Stimulated activated CD8-positive, alpha-beta memory T cell treated with anti-CD3 and anti-CD28 coated beads, Interleukin-4, amount 100 ng/mL, for 1 hour (primary cell): Measurements from ENCODE around the gene AMZ2.

Source experiments
- DNase-seq, 2 donors: peaks; one replicate each; pipeline ENCODE4 v3.0.0-alpha.2; 2020; ENCODE audit warnings: low read depth in 2 of 2, low spot score in 1 of 2

AMZ2 gene

GRCh38 chr17:68290268-68290954 lies 42.6 kb downstream of the AMZ2 start:
- peak in 1 of 2 donors; percentile 28 for DNase-seq

GRCh38 chr17:68290955-68291835 lies 43.4 kb downstream of the AMZ2 start, which contains the start of the genes ARSG and SLC16A6:
TSS of gene ARSG (plus strand) at chr17:68291495. CDS start at chr17:68307494, 15,999 bp downstream.
TSS of gene SLC16A6 (minus strand) at chr17:68291127. CDS start at chr17:68278320, 12,807 bp downstream.
- peak; percentile 55 to 59 for DNase-seq

DNA sequence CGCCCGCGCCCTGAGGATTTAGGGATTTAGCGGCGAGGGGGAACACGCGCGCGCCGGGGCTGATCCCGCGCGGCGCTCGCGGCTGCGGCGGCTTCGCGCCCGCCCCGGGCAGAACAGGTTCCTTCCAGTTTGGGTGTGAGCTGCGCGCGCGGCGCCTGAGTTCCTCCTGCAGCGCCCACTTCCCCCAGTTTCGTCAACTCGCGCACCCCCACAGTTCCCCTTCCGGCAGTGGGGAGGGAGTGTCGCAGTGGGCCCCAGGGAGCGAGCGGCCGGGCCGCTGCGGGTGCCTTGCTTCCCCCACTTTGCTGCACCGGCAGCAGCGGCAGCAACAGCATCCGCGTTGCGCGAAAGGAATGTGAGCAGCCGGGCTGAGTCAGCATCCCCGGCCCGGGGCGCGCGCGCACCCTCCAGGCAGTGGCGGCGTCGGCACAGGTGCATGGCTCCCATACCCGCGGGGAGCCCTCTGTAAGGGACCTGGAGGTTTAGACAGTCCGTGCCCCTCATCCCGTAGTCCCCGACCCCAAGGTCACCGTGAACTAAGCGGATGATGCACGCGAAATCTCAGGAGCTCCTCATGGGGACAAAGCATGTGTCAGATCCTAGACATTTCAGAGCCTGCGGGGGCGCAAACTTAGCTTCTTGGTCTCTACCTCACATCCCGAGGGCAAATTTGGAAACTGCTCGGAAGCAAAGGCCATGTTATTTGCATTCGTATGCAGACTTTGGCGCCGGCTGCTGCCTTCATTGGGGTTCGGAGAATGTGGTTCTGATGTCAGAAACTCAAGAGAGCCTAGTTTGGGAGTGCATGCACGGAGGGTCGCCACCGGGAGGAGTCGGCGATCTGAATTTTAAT lies 44.2 kb downstream of the AMZ2 start:
- peak; percentile 86 to 87 for DNase-seq

DNA sequence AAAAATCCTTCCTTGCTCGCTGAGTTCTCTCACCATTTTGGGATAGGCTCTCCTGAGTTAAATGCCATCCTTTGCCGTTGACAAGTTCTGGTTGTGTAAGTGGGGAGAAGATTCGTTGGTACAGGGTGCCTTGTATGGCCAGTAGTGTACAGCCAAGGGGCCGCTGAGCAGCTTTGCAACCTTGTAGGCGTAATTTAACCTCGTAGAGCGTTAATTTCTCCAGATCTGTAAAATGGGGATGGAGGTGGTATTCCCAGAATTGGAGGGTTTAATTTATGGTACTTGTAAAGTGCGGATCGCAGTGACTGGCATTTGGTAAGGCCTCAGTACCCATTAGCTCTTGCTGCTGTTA lies 44.8 kb downstream of the AMZ2 start:
- DNase-seq, result no peak

GRCh38 chr17:68293490-68294195 lies 45.8 kb downstream of the AMZ2 start:
- DNase-seq, result no peak

- DNase-seq, result no peak
These were observed 46.3 kb downstream of the AMZ2 start for GRCh38 chr17:68294196-68294555.

DNA sequence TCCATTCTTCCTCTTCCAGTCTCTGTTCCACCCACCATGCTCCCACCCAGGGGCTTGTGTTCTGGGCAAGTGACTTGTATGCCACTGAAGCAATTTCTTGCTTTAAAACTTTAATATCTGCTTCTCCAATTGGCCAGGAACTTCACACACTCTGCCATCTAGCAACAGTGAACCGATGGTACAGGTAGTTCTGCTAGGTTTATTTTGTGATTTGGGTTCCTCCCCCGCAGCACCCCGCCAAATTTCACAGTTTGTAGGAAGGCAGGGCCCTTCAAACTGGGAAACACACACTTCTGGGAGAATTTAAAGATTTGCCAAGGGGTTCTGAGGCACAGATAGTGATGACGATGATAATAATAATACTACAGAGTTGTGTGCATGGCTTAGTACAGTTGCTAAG lies 46.8 kb downstream of the AMZ2 start:
- no peak for DNase-seq

DNA sequence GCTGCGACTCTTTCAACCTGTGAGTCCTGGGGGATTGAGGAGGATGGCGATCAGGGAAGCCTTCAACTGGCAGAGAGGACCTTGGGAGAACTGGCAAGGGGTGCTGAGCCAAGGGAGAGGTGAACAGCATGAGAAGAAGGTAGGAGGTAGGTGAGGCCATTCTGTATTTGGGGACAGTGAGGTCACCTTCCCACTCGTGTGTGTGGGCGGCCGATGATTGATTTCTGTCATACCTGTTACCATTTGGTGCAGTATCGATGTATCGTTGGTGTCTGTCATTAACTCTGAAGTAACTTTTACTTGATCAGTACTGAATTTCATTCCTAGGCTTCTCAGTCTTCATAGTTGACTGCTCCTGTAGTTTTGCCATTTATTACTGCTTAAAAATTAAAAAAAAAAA lies 47.2 kb downstream of the AMZ2 start:
- DNase-seq, result no peak

DNA sequence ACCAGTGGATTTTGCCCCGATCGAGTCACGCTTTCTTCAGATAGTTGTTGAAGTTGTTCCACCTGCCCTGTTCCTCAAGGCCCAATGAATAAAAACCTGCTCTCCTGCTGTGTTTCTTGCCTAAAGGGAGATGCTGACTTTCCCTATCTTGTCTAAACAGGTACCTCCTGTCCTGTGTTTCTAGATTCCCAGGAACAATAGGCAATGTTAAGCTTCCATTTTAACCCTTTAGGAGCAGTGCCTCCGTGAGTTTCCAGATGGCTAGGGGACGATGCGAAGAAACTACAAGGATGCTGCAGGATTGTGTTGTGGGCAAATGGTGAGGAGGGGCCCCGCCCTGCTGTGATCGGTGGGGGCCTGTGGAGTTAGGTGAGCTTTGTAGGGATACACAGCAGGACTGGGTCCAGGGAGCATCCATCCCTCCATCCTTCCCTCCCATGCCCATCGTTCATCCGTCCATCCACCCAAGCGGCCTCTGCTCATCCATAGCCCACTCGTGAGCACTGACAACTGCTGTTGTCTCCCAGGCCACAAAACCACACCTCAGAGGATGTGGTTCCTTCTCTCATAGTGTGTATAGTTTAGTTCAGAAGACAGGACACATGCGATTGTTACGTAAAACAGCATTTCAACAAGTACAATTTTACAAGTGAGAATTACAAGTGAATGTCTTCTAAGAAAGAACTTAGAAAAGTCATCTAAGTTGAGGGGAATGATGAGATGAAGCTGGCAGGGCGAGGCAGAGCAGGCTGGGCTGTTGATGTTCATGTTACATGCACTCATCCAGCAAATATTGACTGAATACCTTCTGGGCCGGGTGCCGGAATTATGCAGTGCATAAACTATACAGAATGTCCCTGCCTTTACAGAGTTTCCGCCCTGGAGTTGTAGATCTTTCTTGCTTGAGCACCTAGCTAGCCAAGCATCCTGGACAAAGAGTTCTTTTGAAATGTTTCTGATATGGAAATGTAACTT lies 48.7 kb downstream of the AMZ2 start:
- no peak for DNase-seq

- DNase-seq, result no peak
These were observed 49.4 kb downstream of the AMZ2 start for GRCh38 chr17:68297195-68297594.

GRCh38 chr17:68298601-68299000 lies 50.8 kb downstream of the AMZ2 start:
- no peak for DNase-seq

DNA sequence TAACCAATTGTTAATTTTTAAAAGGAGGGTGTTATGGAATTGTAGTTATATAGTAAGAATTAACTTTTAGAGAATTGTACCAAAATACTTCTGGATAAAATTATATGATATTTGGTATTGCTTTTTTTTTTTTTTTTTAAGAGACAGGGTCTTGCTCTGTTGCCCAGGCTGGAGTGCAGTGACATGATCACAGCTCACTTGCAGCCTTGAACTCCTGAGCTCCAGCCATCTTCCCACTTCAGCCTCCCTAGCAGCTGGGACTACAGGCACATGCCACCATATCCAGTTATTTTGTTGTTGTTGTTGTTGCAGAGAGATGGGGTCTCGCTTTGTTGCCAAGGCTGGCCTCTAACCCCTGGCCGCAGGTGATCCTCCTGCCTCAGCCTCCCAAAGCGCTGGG lies 52.0 kb downstream of the AMZ2 start:
- no peak for DNase-seq

DNA sequence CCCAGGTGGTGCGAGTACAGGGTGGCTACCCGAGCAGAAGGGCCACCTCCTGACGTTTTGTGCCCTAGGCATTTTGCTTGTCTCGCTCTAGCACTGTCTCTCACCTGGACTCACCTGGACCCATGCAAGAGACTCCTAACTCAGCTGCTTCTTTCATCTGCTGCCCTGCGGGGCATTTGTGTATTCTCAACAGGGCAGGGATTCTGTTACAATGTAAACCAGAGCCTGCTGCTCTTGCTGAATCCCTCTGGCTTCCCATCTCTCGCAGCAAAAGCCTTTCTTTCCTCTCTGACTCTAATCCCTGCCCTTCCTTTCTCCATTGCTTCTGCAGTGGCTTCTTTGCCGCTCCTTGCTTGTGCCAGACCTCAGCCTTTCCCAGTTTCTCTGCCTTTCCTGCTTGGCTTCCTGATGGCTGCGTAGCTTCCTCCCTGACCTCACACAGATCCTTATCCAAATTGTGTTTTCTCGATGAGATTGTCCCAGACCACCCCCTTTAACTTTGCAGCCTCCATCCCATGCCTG lies 53.7 kb downstream of the AMZ2 start:
- no peak for DNase-seq

DNA sequence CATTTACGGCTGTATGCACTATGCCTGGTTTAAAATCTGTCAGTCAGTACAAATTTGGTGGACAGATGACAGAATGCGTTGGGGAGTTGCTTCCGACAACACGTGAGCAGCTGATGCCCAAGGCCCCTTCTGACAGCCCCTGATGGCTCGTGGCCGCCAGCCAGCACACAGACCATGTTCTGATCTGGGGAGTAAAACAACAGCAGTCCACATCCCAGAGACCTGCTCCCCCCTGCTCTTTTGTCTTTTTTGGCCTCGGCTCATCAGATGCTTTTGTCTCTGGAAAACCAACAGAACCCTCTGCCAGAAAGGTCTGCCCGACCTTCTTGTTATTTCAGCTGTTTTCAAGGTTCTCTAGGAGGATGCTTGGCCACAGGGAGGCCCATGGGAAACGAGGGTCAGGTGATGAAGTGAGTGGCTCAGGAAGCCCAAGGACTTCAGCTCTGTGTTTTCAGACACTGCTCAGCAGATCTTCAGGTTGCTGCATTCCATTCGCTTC lies 54.3 kb downstream of the AMZ2 start:
- no peak for DNase-seq

GRCh38 chr17:68302666-68303065 lies 54.8 kb downstream of the AMZ2 start:
- DNase-seq, result no peak

DNA sequence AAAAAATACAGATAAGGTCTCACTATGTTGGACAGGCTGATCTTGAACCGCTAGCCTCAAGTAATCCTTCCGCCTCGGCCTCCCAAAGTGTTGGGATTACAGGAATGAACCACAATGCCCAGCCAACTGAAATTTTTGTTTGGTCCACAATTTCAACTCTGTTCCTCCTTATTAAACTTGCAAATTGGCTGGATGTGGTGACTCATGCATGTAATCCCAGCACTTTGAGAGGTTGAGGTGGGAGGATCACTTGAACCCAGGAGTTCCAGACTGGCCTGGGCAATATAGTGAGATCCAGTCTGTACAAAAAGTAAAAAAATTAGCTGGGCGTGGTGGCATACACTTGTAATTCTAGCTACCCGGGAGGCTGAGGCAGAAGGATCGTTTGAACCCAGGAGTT lies 56.9 kb downstream of the AMZ2 start:
- no peak for DNase-seq

GRCh38 chr17:68305142-68305541 lies 57.3 kb downstream of the AMZ2 start:
- DNase-seq, result no peak
